K562 (cell line): ENCODE measurements around the gene IRAK2. TPM values are rescaled to one million over a fixed set of nuclear protein-coding genes. Genes with fewer than 3 reads are reported as not detected.

Experiments used
- CEBPB ChIP-seq: fragments of 450-650 bp; IDR thresholded peaks from 2 replicates; pipeline ENCODE4 v1.6.1; 2016; ENCODE audit warnings: missing genetic modification characterization, missing compliant biosample characterization
- CREB3 ChIP-seq: fragments of 450-650 bp; conservative IDR thresholded peaks from 2 replicates; pipeline ENCODE4 v1.6.1; 2016; ENCODE audit warnings: missing genetic modification characterization, low read depth, mild to moderate bottlenecking, missing compliant biosample characterization, moderate library complexity
- CTBP1 ChIP-seq: fragments of 450-650 bp; IDR thresholded peaks from 2 replicates; pipeline ENCODE4 v1.6.1; 2016; ENCODE audit warnings: borderline replicate concordance
- EGR1 ChIP-seq: fragments of 450-650 bp; conservative IDR thresholded peaks from 2 replicates; pipeline ENCODE4 v1.6.1; 2017; ENCODE audit warnings: mild to moderate bottlenecking
- FOXK1 ChIP-seq: sonication (generic); formaldehyde crosslinking; IDR thresholded peaks from 2 replicates; pipeline ENCODE4 v1.8.0; 2022; ENCODE audit warnings: missing genetic modification reagents, mild to moderate bottlenecking, borderline replicate concordance
- HDAC6 ChIP-seq: IDR thresholded peaks from 2 replicates; pipeline ENCODE4 v1.6.1; 2012; ENCODE audit warnings: low read depth, mild to moderate bottlenecking, control low read depth, inconsistent platforms, low read length, moderate library complexity
- KLF16 ChIP-seq: IDR thresholded peaks from 2 replicates; pipeline ENCODE4 v1.6.1; 2016; ENCODE audit warnings: antibody characterized with exemption
- LEF1 ChIP-seq: fragments of 450-650 bp; IDR thresholded peaks from 2 replicates; pipeline ENCODE4 v1.6.1; 2016; ENCODE audit warnings: mild to moderate bottlenecking
- MLLT1 ChIP-seq, 2 experiments: fragments of 450-650 bp; IDR thresholded peaks; 2 replicates each; pipeline ENCODE4 v1.6.1; 2016
- NFYB ChIP-seq: IDR thresholded peaks from 2 replicates; pipeline ENCODE4 v1.6.1; 2011; ENCODE audit warnings: mild to moderate bottlenecking, moderate library complexity; ENCODE audit not compliant: insufficient read length; ENCODE audit errors: extremely low read depth
- NRF1 ChIP-seq, 2 experiments: fragments of 450-650 bp; IDR thresholded peaks in 1 of 2; conservative IDR thresholded peaks in 1 of 2; 2 replicates each; pipeline ENCODE4 v1.6.1; 2014; ENCODE audit warnings: mild to moderate bottlenecking in 2 of 2
- ZHX1 ChIP-seq: fragments of 150-350 bp; conservative IDR thresholded peaks from 2 replicates; pipeline ENCODE4 v1.6.1; 2014; ENCODE audit warnings: low read length
- ZNF121 ChIP-seq: sonication (generic); formaldehyde crosslinking; conservative IDR thresholded peaks from 2 replicates; pipeline ENCODE4 v1.8.0; 2022; ENCODE audit warnings: missing genetic modification reagents
- ZNF224 ChIP-seq: sonication (generic); formaldehyde crosslinking; IDR thresholded peaks from 2 replicates; pipeline ENCODE4 v1.8.0; 2022; ENCODE audit warnings: mild to moderate bottlenecking, missing genetic modification reagents
- ZNF354B ChIP-seq: fragments of 250-450 bp; sonication (Bioruptor Pico); IDR thresholded peaks from 2 replicates; pipeline ENCODE4 v1.4.0; 2020
- ZNF592 ChIP-seq: fragments of 450-650 bp; IDR thresholded peaks from 2 replicates; pipeline ENCODE4 v1.6.1; 2017; ENCODE audit warnings: antibody characterized with exemption, mild to moderate bottlenecking
- ZNF668 ChIP-seq: fragments of 250-450 bp; sonication (Bioruptor Pico); IDR thresholded peaks from 2 replicates; pipeline ENCODE4 v1.8.0; 2022; ENCODE audit warnings: mild to moderate bottlenecking, inconsistent platforms
- polyA plus RNA-seq, 8 experiments: library from polyadenylated mRNA; depleted of rRNA in 4 of 8; stranded (reverse) in 5 of 8; unstranded in 3 of 8; fragments of >200 nt; fragmentation: Nextera tagmentation in 2 of 8; fragmentation: Illumina TruSeq in 1 of 8; extraction: Ambion mirVana in 2 of 8; extraction: Trizol in 1 of 8; gene quantifications; 2 replicates each; pipeline versions ENCODE4 v1.2.1 to v1.2.3, GENCODE V29; 2011 to 2014; ENCODE audit warnings: inconsistent platforms in 1 of 8, missing spikeins in 1 of 8
- total RNA-seq, 7 experiments: library from RNA; depleted of rRNA in 6 of 7; stranded (reverse); fragments of >200 nt in 6 of 7; fragmentation: Illumina TruSeq in 2 of 7; extraction: Trizol in 2 of 7; gene quantifications; 2 replicates each; pipeline versions ENCODE4 v1.2.1 to v1.2.3, GENCODE V29; 2011 to 2021; ENCODE audit warnings: low replicate concordance in 1 of 7

The IRAK2 gene
- total and polyA plus RNA-seq, 9 of the 15 experiments (the other 6 are each of a cell fraction or from before 2014, with no cell fraction given), result 0.42 to 4.4 (median 2.7) TPM

GRCh38 chr3:10173095-10173925, 8.6 kb downstream of the IRAK2 start (continued):
- TF ChIP-seq ZNF668 (CRISPR knock-in tag), result no peak
- TF ChIP-seq LEF1, result no peak; the same call in 1 of the 2 replicates
- no peak for TF ChIP-seq ZNF592
- TF ChIP-seq NFYB, result no peak
- TF ChIP-seq CTBP1, result peak; percentile 41
- TF ChIP-seq MLLT1 (IDR thresholded peaks at IDR 0.05), result no peak
- 0 out of 4 replicates have a peak, but pooled peaks of 1 of the 2 experiments have one; percentile 2 for TF ChIP-seq NRF1 (conservative IDR thresholded peaks at IDR 0.05 in 1 of 2, IDR thresholded peaks at IDR 0.05 in 1 of 2)
- TF ChIP-seq ZNF121 (CRISPR knock-in tag), result peak; percentile 67
- no peak for TF ChIP-seq ZHX1
- TF ChIP-seq FOXK1, result no peak
- no peak for TF ChIP-seq CEBPB (tag)
- no peak for TF ChIP-seq HDAC6
- no peak for TF ChIP-seq ZNF224
- no peak for TF ChIP-seq CREB3 (tag)
- TF ChIP-seq ZNF354B (CRISPR knock-in tag), result no peak
- no peak for TF ChIP-seq EGR1
- no peak for TF ChIP-seq KLF16
